GM21717 (cell line): ENCODE data around the gene MYO7B.
A peak's percentile ranks its signal among the peaks of the same experiment; 100 is the strongest.
"Not testable (repeated sequence)": the region's sequence is repeated elsewhere in the genome, so short reads cannot be mapped to it uniquely, and the experiment has no call there.

Experiments
- ATAC-seq: cut with Tn5 transposase; IDR thresholded peaks from one replicate; pipeline ENCODE4 v1.9.1; 2021; ENCODE audit warnings: mild to moderate bottlenecking, moderate library complexity; ENCODE audit not compliant: unreplicated experiment

MYO7B gene

DNA sequence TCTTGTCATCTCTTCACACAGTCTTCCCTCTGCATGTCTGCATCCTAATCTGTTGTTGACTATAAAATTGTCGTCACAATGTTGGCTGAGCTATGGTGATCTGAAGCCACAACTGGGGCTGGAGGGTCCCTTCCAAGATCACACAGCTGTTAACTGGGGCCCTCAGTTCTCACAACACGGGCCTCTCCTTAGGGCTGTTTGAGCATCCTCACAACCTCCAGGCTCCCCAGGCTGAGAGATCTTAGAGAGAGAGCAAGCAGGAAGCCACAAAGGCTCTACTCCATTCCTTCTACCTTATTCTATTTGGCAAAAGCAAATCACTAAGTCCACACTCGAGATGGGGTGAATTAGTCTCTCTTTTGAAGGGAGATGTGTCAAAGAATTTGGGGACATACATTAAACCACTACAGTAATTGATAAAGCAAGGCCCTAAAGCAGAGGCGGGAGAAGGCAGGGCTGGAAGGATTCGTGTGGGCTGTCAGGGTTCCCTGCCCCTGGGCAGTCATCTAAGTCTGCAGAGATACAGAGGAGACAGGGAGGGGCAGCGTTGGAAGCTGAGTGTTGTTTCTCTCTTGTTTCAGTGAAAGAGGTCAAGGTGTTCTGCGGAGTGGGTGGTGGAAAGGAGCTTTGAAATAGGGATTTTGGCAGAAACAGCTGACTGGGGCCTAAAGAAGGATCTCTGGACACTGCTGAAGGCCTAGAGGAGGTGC is 15.9 kb downstream of the MYO7B start:
- ATAC-seq, result no peak

DNA sequence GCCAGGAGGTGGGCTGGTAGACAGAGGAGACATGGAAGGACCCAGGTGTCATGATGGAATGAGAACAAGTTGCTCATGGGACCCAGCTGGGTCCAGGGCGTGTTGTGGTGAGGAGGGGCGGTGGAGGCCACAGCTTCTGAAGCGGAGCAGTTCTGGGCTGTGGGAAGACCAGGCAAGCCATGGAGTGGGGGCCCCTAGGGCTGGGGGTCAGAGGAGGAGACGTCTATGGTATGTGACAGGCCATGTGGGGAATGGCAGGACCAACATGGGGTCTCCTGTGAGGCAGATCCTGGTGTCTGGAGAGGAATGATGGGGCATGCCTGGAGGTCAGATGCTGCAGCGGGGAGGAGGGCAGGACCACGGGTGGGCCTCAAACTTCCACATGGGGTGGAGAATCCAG is 16.9 kb downstream of the MYO7B start:
- ATAC-seq, result no peak

DNA sequence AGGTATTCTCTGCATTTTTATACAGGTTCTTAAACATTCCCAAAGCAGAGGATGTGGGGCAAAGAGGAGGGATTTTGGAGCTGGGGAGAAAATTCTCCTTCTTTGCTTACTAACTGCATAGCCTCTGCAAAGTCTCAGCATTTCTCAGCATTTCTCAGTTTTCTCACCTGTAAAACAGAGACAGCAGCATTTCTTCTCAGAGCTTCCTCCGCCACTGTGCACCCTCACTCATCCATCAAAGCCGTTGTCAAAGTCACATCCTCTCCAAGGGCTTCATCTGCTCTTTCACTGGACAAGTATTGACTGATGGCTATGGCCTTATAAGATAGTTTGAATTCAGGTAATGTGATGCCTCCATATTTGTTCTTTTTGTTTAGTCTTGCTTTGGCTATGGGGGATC is 17.4 kb downstream of the MYO7B start:
- ATAC-seq, result no peak

DNA sequence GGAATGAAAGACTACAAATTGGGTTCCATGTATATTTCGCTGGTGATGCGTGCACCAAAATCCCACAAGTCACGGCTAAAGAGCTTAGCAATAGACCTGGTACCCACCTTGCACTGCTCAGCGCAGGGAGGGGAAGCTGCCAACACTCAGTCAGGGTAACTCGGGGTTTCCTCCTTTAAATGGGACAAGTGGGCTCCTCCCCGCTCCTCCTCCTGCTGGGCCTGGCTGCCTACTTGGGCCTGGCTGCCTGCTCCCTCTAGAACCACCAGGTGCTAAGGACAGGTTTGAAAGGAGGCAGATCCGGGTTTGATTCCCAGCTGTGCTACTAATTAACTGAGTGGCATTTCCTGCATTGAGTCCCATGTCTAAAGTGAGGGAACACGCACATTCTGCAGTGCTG is 23.4 kb downstream of the MYO7B start:
- no peak for ATAC-seq

DNA sequence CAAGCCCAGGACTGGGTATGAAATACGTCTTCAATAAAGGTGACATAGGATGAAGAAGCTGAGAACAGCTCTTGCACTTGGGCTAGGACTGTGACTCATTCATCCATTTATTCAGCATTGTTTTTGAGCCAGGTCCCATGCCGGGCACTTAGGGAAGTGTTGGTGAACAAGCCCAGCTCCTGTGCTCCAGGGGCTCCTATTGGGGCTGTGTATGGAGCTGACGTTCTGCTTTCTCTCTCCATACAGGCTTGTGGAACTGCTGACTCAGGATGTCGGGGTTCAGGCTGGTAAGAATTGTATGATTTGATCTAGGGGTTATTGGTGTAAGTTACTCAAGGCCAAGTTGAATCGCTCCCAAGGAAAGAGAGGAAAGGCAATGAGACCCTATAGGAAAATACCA is 24.0 kb downstream of the MYO7B start:
- no peak for ATAC-seq

DNA sequence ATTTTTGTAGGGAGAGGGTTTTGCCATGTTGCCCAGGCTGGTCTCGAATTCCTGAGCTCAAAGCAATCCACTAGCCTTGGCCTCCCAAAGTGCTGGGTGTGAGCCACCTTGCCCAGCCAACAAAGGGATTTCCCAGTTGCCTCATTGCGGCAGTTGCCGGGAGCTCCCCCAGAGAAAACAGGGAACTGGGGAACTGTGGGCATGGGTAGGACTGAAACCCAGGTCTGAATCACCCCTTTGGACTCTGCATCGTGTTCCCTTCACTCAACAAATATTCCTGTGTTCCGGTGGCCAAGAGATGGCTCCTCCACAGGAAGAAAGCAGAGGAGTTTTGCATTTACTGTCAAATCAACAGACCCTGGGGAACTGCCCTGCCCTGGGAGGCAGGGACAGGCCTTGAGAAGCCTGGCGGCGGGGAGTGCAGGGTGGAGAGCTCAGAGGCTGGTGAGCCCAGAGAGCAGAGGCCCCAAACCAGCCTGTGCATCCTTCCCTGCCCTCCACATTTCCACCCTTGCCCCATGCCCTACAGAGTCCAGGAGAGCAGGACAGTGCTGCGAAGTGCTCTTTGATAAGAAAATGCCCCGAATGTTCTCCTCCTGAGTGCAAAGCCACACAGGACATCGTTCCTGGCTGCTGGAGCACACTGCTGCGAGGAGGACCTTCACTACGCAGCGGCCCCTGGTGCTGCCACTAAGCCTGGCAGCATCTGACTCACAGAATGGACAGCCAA is 24.9 kb downstream of the MYO7B start:
- no peak for ATAC-seq

DNA sequence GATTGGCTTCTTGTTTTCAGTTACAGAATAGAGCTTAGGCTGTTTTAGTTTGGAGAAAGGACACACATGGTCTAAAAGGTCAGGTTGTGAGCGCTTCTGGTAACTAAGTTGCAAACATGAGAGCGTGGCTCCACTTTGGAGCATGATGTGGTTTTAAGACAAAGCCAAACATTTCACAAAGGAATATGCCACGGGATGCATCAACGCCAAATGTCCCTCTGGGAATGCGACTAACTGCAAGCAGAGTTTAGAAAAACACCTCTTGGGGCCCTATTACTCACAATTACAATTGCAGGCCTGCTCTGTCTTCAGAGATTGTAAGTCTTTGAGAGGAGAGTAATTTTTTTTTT is 25.4 kb downstream of the MYO7B start:
- no peak for ATAC-seq

DNA sequence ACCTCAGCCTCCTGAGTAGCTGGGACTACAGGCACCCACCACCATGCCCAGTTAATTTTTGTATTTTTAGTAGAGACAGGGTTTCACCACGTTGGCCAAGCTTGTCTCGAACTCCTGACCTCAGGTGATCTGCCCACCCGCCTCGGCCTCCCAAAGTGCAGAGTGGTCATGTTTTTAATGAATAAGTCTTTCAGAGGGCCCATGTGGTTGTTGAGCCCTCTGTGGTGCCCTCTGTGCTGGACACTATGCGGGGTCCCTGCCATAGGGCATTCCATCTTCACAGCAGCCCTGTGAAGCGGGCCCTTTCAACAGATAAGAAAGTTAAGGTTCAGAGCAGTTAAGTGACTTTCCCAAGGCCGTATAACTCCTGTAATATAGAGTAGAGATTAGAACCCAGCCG is 25.9 kb downstream of the MYO7B start:
- no peak for ATAC-seq

DNA sequence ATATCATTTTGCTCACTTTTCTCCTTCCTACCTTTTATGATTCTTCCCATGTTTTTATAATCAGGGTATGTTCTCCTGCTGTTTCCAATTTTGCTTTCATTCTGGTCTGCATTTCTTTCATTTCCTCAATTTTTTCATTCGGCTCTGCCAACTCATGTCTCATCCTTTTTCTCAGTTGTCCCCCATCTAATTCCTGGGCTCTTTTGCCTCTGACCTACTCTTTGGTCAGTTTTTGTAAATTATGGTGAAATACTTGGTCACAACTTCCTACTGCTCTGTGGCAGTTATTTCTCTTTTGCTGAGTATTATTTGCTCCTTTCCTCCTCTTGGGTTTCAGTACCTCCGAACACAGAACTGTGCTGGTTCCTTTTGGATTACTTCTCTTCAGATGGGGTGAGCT is 27.5 kb downstream of the MYO7B start:
- ATAC-seq, result no peak

DNA sequence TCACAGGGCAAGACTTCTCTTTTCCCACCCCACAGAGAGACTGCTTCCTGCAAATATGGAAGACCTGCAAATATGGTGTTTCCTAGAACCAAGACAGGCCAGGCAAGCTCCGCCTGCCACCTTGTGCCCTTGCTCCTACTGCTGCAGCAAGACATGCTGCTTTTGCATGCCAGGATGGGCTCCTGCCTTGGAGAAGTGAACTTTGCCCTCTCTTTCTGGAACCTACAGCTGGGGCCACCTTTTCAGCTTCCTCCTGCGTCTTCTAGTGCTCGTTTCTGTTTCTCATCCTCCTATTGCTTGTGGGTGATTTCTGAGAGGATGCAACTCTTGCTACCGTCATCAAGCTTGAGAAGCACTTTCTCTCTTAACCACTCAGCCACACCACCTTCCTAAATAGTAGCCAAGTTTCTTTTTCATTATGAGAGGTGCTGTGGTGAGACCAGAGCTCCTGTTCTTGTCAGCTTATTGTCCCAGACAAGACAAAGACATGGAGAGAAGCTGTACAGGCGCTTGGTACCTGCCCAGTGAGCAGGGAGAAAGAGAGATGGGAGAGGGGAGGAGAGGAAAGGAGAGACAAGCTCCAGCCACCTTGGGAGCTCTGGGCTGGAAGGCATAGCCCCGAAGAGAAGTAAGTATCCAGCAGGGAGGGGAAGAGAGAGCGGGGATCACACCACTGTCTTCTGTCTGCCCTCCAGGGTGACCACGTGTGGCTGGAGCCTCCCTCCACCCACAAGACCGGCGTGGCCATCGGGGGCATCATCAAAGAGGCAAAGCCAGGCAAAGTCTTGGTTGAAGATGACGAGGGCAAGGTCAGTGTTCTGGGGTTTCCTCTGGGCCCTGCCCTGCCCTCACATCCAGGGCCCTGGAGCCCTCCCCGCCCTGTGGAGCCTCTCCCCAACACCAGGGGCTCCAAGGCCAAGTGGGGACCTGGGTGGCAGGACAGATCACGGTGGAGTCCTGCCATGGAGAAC is 28.3 kb downstream of the MYO7B start:
- ATAC-seq, result peak; percentile 97

DNA sequence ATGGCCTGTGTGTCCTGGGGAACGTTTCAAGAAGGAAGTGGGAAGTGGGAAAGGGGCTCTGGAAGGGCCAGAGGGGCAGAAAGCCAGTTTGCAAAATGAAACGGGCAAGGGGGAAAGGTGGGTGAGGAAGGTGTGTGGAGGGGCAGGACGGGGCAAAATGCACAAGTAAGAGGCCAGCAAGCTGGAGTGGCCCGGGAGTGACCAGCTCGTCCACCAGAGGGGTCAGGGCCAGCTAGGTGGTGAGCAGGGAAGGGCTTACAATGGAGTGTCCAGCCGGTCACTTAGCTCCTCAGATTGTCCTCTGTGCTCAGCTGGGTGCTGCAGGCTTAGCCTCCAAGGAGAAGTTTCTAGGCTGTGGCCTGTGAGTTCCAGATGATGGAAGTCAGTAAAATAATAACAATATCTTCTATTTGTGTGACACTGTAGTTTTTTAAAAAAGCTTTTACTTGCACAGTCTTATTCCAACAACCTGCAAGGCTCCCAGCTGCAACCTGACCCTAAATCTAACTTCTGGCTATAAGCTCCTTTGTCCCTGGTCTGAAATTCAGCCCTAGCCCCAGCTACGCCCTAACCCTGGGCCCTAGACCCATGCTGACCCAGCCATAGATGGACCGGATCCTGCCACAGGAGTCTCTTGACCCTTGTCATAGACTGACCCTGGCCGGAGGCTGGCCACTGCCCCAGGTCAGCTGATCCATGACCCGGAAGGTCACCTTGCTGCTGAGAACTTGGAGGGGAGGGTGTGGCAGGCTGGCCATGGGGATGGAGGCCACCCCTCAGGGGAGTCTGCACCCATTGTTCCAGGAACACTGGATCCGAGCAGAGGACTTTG is 29.2 kb downstream of the MYO7B start:
- no peak for ATAC-seq

DNA sequence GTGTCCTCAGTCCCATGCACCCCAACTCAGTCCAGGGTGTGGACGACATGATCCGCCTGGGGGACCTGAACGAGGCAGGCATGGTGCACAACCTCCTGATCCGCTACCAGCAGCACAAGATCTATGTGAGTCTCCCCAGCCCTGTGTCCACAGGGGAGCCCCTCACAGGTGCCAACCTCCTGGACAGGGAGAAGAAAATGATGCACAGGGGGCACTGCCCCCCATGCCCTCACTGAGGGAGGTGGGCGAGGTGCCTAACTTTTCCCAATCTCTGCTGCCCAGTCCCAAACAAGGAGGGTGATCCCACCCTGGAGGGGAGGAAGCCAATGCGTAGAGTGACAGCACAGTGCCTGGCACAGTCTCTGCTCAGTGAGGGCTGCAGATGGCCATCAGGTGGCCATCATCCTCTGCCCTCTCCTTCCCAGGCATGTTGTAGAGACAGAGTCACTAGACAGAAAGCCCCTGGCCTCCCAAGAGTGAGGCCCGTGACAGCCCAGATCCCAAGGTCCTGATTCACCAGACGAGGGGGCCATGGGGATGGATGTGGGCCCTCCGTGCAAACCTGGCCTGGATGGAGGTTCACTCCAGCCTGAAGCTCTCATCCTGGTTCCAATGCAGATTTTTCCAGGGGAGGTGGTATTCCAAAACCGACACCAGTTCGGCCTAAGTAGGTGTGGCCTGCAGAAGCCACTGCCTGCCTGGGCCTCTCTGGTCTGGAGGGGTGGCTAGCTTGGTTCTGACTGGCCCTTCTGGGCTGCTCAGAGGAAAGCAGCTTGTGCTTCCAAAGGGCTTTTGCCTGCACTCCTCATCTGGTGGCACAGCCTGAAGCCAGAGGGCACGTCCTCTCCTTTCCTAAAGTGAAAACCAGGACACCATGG is 30.0 kb downstream of the MYO7B start:
- no peak for ATAC-seq

DNA sequence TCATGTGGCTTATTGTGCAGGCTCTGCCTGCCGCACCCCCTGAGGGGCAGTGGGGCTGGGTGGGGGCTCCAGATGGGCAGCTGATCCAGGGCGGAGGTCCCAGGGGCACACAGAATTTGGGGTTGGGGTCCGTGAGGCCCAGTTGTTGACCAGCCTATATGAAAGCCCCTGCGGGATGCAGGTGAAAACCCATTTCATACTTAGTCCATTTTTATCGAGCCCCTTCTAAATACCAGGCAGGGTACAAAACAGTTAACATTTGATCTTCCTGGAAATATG is 30.6 kb downstream of the MYO7B start:
- ATAC-seq, result no peak

DNA sequence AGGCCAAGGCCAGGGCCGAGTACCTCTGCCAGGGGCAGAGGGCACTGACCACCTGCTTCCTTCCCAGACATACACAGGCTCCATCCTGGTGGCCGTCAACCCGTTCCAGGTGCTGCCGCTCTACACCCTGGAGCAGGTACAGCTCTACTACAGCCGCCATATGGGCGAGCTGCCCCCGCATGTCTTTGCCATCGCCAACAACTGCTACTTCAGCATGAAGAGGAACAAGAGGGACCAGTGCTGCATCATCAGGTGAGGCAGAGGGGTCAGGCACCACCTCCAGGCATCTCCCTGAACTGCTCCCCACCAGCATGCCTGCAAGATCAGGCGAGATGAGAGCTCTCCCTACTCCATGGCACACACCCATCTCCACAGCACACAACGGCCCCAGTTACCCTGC is 31.1 kb downstream of the MYO7B start:
- ATAC-seq, result no peak

DNA sequence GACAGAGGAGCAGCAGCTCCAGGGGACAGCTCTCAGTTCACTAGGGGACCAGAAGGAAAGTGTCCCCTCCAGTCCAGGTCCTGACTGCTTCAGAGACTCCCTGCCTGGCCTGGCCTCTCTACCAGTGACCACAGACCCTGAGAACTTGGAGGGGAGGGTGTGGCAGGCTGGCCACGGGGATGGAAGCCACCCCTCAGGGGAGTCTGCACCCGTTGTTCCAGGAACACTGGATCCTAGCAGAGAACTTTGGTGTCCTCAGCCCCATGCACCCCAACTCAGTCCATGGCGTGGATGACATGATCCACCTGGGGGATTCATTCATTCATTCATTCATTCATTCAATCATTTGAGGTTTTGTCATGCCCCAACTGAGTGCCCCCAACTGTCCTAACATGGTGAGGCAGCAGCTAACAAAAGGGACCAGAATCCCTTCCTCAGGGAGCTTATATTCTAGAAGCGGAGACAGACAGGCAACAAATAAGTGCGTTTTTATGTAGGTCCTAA is 31.9 kb downstream of the MYO7B start:
- no peak for ATAC-seq

DNA sequence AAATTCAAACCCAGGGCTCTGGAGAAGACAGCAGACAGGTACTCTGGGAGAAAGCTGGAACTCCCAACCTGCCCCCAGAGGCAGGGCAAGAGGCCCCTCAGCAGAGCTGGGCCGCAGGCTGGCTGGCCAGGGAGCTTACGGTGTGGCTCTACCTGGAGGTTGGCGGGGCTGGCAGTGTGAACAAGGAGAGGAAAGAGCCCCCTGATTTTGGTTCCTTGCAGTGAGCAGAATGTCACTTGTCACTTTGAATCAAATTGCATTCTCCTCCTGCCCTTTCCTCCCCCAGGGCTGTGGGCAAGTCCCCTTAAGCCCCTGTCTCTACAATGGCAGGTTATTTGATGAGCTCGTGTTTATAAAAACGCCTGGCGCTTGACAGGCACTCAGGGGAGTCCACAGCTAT is 32.6 kb downstream of the MYO7B start:
- no peak for ATAC-seq

DNA sequence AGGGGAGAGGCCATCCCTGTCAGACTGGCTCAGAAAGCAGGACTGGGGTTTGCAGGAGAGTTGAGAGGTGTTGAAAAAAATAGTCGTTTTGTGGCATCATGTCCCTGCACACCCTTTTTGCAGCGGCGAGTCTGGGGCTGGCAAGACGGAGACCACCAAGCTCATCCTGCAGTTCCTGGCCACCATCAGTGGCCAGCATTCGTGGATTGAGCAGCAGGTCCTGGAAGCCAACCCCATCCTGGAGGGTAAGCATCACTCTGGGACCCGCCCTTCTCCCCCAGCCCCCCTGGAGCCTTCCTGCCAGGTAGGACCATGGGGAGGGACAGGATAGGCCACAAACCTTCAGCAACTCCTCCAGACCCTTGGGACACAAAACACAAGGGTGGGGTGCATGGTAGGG is 34.2 kb downstream of the MYO7B start:
- ATAC-seq, result no peak

DNA sequence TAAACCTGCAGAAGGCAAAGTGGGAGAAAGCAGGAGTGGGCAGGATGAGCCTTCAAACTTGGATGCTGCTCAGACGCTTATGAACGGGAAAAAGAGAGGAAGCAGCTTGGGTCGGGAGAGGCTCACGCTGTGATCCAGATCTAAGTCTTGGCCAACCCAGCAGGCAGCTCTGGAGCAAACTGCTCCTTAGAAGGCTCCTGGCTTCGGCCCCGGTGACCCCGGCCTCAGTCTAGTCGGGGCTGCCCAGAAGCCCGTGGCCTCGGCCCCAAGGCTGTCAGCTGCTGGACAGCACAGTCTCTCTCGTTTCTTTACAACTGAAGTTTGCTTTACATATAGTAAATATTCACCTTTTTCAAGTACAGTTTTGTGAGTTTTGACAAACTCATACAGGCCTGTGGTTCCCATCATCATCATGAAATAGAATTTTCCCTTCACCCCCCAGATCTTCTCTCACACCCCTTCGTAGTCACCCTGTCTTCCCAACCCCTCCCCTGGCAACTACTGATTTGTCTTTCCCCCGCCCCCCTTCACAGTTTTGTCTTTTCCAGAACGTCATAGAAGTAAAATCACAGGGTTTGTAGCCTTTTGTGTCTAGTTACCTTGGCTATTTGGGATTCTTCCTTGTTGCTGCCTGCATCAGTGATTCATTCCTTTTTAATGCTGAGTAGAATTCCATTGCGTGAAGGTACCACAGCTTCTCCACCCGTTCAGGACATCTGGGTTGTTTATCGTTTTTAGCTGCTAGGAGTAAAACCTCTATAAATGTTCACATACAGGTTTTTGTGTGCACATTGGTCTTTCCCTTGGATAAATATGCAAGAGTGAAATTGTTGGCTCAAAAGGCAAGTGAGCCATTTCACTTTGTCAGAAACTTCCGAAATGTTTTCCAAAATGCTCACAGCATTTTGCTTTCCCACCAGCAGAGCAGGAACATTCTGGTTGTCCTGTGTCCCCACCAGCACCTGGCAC is 35.1 kb downstream of the MYO7B start:
- ATAC-seq, result no peak

DNA sequence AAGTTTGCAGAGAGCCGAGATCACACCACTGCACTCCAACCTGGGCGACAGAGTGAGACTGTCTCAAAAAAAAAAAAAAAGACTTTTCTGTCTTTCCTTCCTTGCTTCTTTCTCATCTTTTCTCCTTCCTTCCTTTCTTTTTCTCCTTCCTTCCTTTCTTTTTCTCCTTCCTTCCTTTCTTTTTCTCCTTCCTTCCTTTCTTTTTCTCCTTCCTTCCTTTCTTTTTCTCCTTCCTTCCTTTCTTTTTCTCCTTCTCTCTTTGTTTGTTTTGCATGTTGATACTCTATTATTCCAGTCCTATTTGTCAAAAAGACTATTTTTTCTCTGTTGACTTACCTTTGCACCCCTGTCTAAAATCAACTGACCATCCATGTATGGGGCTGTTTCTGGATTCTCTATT is 36.9 kb downstream of the MYO7B start:
- ATAC-seq, result not testable (repeated sequence)
